Activated T-cell treated with anti-CD3 and anti-CD28 coated beads, Interleukin-2, amount 50 U/mL, for 72 hours (primary cell): ENCODE results near the gene LAD1. TPM values are rescaled to one million over a fixed set of nuclear protein-coding genes. Genes with fewer than 3 reads are reported as not detected.

Source experiments
- ATAC-seq, 2 donors: fragments of 150-1000 bp; cut with Tn5 transposase; replicated peaks in 1 of 2; 2 replicates each; pipeline ENCODE4 v1.10.0; 2021; ENCODE audit warnings: moderate library complexity in 2 of 2, mild to moderate bottlenecking in 1 of 2
- DNase-seq, 2 donors: peaks; one replicate each; pipeline ENCODE4 v3.0.0; 2021 to 2022; ENCODE audit warnings: mixed read lengths in 1 of 2
- H3K27ac Mint-ChIP-seq: one replicate; pipeline ENCODE4 v1.8.0; 2022; ENCODE audit warnings: mild to moderate bottlenecking, moderate library complexity, mixed read lengths
- H3K27me3 Mint-ChIP-seq: one replicate; pipeline ENCODE4 v1.8.0; 2022; ENCODE audit warnings: low read depth, mixed read lengths
- H3K36me3 Mint-ChIP-seq, 2 donors: one replicate each; pipeline ENCODE4 v1.8.0; 2022; ENCODE audit warnings: mixed read lengths in 2 of 2, mild to moderate bottlenecking in 1 of 2; ENCODE audit not compliant: insufficient read depth in 2 of 2
- H3K4me1 Mint-ChIP-seq: one replicate; pipeline ENCODE4 v1.8.0; 2022; ENCODE audit warnings: low read depth, mixed read lengths
- H3K4me3 Mint-ChIP-seq, 2 donors: one replicate each; pipeline ENCODE4 v1.8.0; 2022; ENCODE audit warnings: mild to moderate bottlenecking in 2 of 2, mixed read lengths in 2 of 2, moderate library complexity in 2 of 2
- H3K9me3 Mint-ChIP-seq, 2 donors: one replicate each; pipeline ENCODE4 v1.8.0; 2022; ENCODE audit warnings: mixed read lengths in 2 of 2
- total RNA-seq, 2 donors: library from RNA; stranded (reverse); gene quantifications; one replicate each; pipeline ENCODE4 v1.2.3, GENCODE V29; 2022

LAD1 gene
- total RNA-seq, 2 donors from 2014 or later: not detected

- Mint-ChIP-seq H3K27me3 (peaks cover 42% of the 10 kb centered on the region), H3K4me1 (no peaks in the 10 kb centered on the region), H3K4me3 (no peak overlapping the region), H3K27ac (no peak overlapping the region), H3K9me3 (no peaks in the 10 kb centered on the region), H3K36me3 (no peaks in the 10 kb centered on the region)
- DNase-seq: no peak
- ATAC-seq: no peak
These were observed 2.2 kb downstream of the LAD1 start for GRCh38 chr1:201396861-201397464.

DNA sequence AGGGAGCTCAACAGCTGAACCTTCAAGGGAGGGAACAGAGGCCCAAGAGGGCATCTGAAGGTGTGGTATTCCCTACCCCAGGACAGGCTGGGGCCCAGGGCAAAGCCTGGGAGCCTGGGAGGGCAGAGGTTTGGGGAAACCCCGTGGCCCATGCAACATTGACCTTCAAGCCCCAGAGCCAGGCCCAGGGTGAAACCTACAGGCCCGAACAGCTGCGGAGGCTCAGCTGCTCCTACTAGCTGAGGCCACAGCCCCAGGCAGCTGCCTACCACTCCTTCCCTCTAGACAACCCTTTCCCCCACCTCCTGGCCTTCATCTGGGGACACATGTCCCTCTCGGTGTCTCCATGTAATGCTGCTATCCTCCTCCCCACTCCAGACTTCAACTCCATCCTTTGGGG, 3.2 kb downstream of the LAD1 start:
- DNase-seq: no peak
- H3K4me1 Mint-ChIP-seq: no peaks in the 10 kb centered on the region
- no peaks in the 10 kb centered on the region for H3K36me3 Mint-ChIP-seq
- H3K4me3 Mint-ChIP-seq: no peak overlapping the region
- no peak overlapping the region for H3K27ac Mint-ChIP-seq
- ATAC-seq: no peak
- H3K27me3 Mint-ChIP-seq: peaks cover 49% of the 10 kb centered on the region
- H3K9me3 Mint-ChIP-seq: no peaks in the 10 kb centered on the region

GRCh38 chr1:201394591-201394990, 4.5 kb downstream of the LAD1 start:
- ATAC-seq: no peak

GRCh38 chr1:201393076-201393475, 6.0 kb downstream of the LAD1 start:
- Mint-ChIP-seq H3K36me3 (no peaks in the 10 kb centered on the region), H3K9me3 (no peaks in the 10 kb centered on the region), H3K4me1 (no peaks in the 10 kb centered on the region), H3K27ac (no peak overlapping the region), H3K4me3 (no peak overlapping the region), H3K27me3 (peaks cover 41% of the 10 kb centered on the region)
- ATAC-seq: no peak
- no peak for DNase-seq

More at GRCh38 chr1:201394591-201394990, 4.5 kb downstream of the LAD1 start:
- H3K36me3 Mint-ChIP-seq: no peaks in the 10 kb centered on the region
- DNase-seq: no peak
- H3K9me3 Mint-ChIP-seq: no peaks in the 10 kb centered on the region
- H3K27me3 Mint-ChIP-seq: peaks cover 49% of the 10 kb centered on the region
- H3K27ac Mint-ChIP-seq: no peak overlapping the region
- H3K4me1 Mint-ChIP-seq: no peaks in the 10 kb centered on the region
- H3K4me3 Mint-ChIP-seq: no peak overlapping the region

- Mint-ChIP-seq H3K36me3 (no peaks in the 10 kb centered on the region), H3K4me1 (no peaks in the 10 kb centered on the region), H3K9me3 (no peaks in the 10 kb centered on the region), H3K27me3 (peaks cover 32% of the 10 kb centered on the region), H3K4me3 (no peak overlapping the region), H3K27ac (no peak overlapping the region)
- ATAC-seq (no peak), DNase-seq (no peak)
These were observed 7.2 kb downstream of the LAD1 start for GRCh38 chr1:201391651-201392511.

- Mint-ChIP-seq H3K27me3 (peaks cover 32% of the 10 kb centered on the region), H3K27ac (no peak overlapping the region), H3K36me3 (no peaks in the 10 kb centered on the region), H3K9me3 (no peaks in the 10 kb centered on the region), H3K4me3 (no peak overlapping the region), H3K4me1 (no peaks in the 10 kb centered on the region)
- DNase-seq (no peak), ATAC-seq (no peak)
These were observed 7.9 kb downstream of the LAD1 start for GRCh38 chr1:201391225-201391624.

GRCh38 chr1:201389051-201389450, 10.1 kb downstream of the LAD1 start:
- Mint-ChIP-seq H3K36me3 (no peaks in the 10 kb centered on the region), H3K27ac (no peak overlapping the region), H3K4me3 (no peak overlapping the region), H3K9me3 (no peaks in the 10 kb centered on the region), H3K27me3 (peaks cover 25% of the 10 kb centered on the region), H3K4me1 (no peaks in the 10 kb centered on the region)
- DNase-seq: no peak
- ATAC-seq: no peak

- H3K4me1 Mint-ChIP-seq: no peaks in the 10 kb centered on the region
- H3K27me3 Mint-ChIP-seq: peaks cover 3% of the 10 kb centered on the region
- H3K4me3 Mint-ChIP-seq: no peak overlapping the region
- H3K36me3 Mint-ChIP-seq: no peaks in the 10 kb centered on the region
- DNase-seq (no peak), ATAC-seq (no peak)
- no peaks in the 10 kb centered on the region for H3K9me3 Mint-ChIP-seq
- no peak overlapping the region for H3K27ac Mint-ChIP-seq
These were observed 12.9 kb downstream of the LAD1 start for GRCh38 chr1:201386208-201386607.

DNA sequence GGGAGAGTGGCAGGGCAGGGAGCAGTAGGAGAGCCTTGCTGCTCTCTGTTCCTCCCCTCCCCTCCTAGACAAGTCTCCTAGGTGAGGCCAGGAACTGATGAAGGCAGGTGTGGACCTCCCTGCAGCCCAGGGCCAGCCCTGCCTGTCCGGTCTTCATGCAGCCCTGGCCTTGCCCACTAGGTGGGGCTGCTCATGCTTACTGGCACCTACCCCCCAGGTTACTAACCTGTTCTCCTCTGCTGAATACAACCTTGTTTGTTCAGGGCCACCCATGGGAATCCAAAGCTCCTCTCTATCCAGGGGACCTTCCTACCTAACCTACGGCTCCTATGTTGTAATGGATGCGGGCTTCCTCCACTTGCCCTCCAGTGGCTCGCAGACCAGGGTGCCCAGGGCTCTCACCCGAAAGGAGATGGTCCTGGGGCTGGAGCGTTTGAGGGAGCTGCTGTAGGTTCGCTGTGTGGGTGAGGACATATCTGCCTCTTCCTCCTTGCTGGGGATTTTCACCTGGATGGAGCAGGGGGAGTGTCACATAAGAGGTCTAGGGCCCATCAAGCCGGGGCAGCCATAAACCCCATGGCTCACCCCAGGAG, 13.7 kb downstream of the LAD1 start:
- ATAC-seq: peak; percentile 65 to 77

DNA sequence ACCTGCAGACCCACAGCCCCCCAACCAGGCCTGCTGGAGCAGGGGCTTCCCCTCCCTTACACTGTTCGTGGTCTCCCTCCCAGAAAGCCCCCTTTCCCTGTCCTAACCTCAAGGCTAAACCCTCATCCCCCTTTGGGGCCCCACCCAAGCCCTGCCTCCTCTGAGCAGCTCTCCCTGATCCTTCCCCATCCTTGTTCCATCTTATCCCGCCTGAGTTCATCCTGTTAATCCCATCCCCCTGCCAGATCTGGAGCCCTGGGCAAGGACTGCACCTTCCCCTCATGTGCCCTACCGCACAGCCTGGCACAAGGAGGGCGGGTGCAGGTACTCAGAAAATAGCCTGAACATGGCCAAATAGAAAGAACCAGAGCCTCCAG, 14.7 kb downstream of the LAD1 start:
- Mint-ChIP-seq H3K4me3 (no peak overlapping the region), H3K4me1 (no peaks in the 10 kb centered on the region), H3K27me3 (no peaks in the 10 kb centered on the region), H3K27ac (no peak overlapping the region), H3K9me3 (no peaks in the 10 kb centered on the region), H3K36me3 (no peaks in the 10 kb centered on the region)
- no peak for ATAC-seq
- no peak for DNase-seq

More for the DNA sequence above, 13.7 kb downstream of the LAD1 start:
- no peak overlapping the region for H3K4me3 Mint-ChIP-seq
- DNase-seq: peak; percentile 58 to 60
- H3K36me3 Mint-ChIP-seq: no peaks in the 10 kb centered on the region
- H3K27me3 Mint-ChIP-seq: no peaks in the 10 kb centered on the region
- H3K9me3 Mint-ChIP-seq: no peaks in the 10 kb centered on the region
- no peak overlapping the region for H3K27ac Mint-ChIP-seq
- no peaks in the 10 kb centered on the region for H3K4me1 Mint-ChIP-seq

GRCh38 chr1:201383647-201384405, 15.3 kb downstream of the LAD1 start:
- no peaks in the 10 kb centered on the region for H3K36me3 Mint-ChIP-seq
- no peaks in the 10 kb centered on the region for H3K9me3 Mint-ChIP-seq
- no peak overlapping the region for H3K27ac Mint-ChIP-seq

GRCh38 chr1:201381130-201381529, 18.0 kb downstream of the LAD1 start:
- no peaks in the 10 kb centered on the region for H3K9me3 Mint-ChIP-seq
- no peaks in the 10 kb centered on the region for H3K36me3 Mint-ChIP-seq
- DNase-seq (no peak), ATAC-seq (no peak)
- H3K27ac Mint-ChIP-seq: no peak overlapping the region
- H3K27me3 Mint-ChIP-seq: peaks cover 3% of the 10 kb centered on the region
- no peak overlapping the region for H3K4me3 Mint-ChIP-seq
- H3K4me1 Mint-ChIP-seq: no peaks in the 10 kb centered on the region

More at GRCh38 chr1:201383647-201384405, 15.3 kb downstream of the LAD1 start:
- no peak for ATAC-seq
- H3K4me3 Mint-ChIP-seq: no peak overlapping the region
- no peaks in the 10 kb centered on the region for H3K27me3 Mint-ChIP-seq
- no peak for DNase-seq
- no peaks in the 10 kb centered on the region for H3K4me1 Mint-ChIP-seq

DNA sequence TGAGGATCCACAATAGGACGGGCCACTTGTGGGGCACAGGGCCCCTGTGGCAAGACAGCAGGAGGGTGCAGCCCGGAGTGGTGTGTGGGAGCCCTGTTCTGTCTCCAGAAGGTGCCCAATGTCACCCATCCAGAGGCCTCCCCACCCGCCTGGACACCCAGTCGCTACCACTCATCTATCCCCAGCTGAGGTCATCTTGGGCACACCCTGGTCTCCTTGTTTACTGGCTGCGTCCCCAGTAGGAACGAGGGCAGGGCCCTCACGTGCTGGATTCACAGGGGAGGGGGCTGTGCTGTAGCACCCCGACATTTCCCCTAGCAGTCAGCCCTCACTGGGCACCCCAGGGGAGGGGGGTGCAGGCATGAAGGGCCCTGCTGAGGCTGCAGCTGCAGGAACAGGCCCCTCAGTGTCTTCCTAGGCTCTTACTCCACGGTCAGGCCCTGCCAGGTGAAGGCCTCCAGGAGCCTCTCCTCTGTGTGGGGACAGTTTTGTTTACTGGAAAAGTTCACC, 19.3 kb downstream of the LAD1 start:
- H3K27me3 Mint-ChIP-seq: peaks cover 10% of the 10 kb centered on the region
- no peaks in the 10 kb centered on the region for H3K36me3 Mint-ChIP-seq
- ATAC-seq (no peak), DNase-seq (no peak)
- H3K4me3 Mint-ChIP-seq: no peak overlapping the region
- no peaks in the 10 kb centered on the region for H3K4me1 Mint-ChIP-seq
- no peaks in the 10 kb centered on the region for H3K9me3 Mint-ChIP-seq
- H3K27ac Mint-ChIP-seq: no peak overlapping the region
